DND-41 (cell line): ENCODE data around the gene ERBB4.

Source experiments
- ATAC-seq: fragments of 200-7000 bp; cut with Tn5 transposase; 3 replicates; pipeline ENCODE4 v1.9.1; 2021; ENCODE audit warnings: low read depth; ENCODE audit not compliant: insufficient read depth
- DNase-seq: peaks from one replicate; pipeline ENCODE4 v3.0.0-alpha.2; 2020
- H2AFZ ChIP-seq: 2 replicates; pipeline ENCODE4 v1.6.0; 2012; ENCODE audit warnings: low read depth, low read length
- H3K27ac ChIP-seq: 2 replicates; pipeline ENCODE4 v1.5.1; 2012; ENCODE audit warnings: low read length, inconsistent platforms
- H3K27me3 ChIP-seq: fragments of 200-600 bp; sonication (generic); 2 replicates; pipeline ENCODE4 v1.6.0; 2012; ENCODE audit warnings: low read length, mild to moderate bottlenecking, inconsistent platforms; ENCODE audit not compliant: insufficient read depth, poor library complexity
- H3K36me3 ChIP-seq: 2 replicates; pipeline ENCODE4 v1.5.1; 2012; ENCODE audit warnings: low read length, inconsistent platforms; ENCODE audit not compliant: insufficient read depth
- H3K4me1 ChIP-seq: 2 replicates; pipeline ENCODE4 v1.5.1; 2012; ENCODE audit warnings: mild to moderate bottlenecking, low read length; ENCODE audit not compliant: insufficient read depth
- H3K4me2 ChIP-seq: 2 replicates; pipeline ENCODE4 v1.6.0; 2012; ENCODE audit warnings: mild to moderate bottlenecking, moderate library complexity, low read length, inconsistent platforms; ENCODE audit not compliant: insufficient read depth
- H3K4me3 ChIP-seq, 2 experiments: fragments of 200-600 bp in 1 of 2; shearing (Covaris generic) in 1 of 2; 2 replicates each; pipeline ENCODE4 v1.5.1; 2012 to 2016; ENCODE audit warnings: inconsistent platforms in 2 of 2, low read length in 2 of 2, mild to moderate bottlenecking in 2 of 2, low read depth in 1 of 2, moderate library complexity in 1 of 2
- H3K79me2 ChIP-seq: 2 replicates; pipeline ENCODE4 v1.6.0; 2012; ENCODE audit warnings: low read length, inconsistent platforms; ENCODE audit not compliant: insufficient read depth
- H3K9ac ChIP-seq: 2 replicates; pipeline ENCODE4 v1.6.0; 2012; ENCODE audit warnings: low read depth, mild to moderate bottlenecking, inconsistent platforms, low read length, moderate library complexity
- H3K9me3 ChIP-seq: 2 replicates; pipeline ENCODE4 v1.5.1; 2012; ENCODE audit warnings: low read length, moderate library complexity, mild to moderate bottlenecking, inconsistent platforms; ENCODE audit not compliant: insufficient read depth, severe bottlenecking
- H4K20me1 ChIP-seq: 2 replicates; pipeline ENCODE4 v1.6.0; 2012; ENCODE audit warnings: low read length; ENCODE audit not compliant: insufficient read depth
- CTCF ChIP-seq: IDR thresholded peaks from 2 replicates; pipeline ENCODE4 v1.5.1; 2012; ENCODE audit warnings: borderline replicate concordance, low read length, moderate library complexity, mild to moderate bottlenecking; ENCODE audit not compliant: poor library complexity, severe bottlenecking; ENCODE audit errors: extremely low read depth
- EZH2 ChIP-seq: IDR thresholded peaks from 3 replicates; pipeline ENCODE4 v1.6.1; 2012; ENCODE audit warnings: borderline replicate concordance, low read depth, mild to moderate bottlenecking, moderate library complexity, low read length, inconsistent platforms; ENCODE audit not compliant: severe bottlenecking

ERBB4 gene

DNA sequence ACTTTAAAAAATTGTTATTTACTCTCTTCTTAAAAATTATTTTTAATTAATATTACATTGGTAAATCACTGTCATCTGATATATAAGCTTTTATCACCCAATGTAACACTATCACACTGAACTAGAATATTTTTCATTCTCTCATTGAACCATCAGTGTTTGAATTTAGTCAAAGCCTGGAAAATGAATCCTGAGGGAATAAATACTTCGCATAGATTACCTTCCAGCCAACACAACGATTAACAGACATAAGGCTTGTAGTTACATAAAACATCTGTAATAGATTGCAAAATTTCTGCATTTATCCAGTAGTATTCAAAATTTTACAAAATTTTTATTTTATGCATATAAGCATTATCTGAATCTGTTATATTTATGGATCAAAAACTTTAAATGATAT, 314.9 kb downstream of the ERBB4 start:
- no peak overlapping the region for H3K27ac ChIP-seq
- ATAC-seq (no peak), DNase-seq (no peak)
- H3K9me3 ChIP-seq = no peaks in the 10 kb centered on the region
- H4K20me1 ChIP-seq = no peaks in the 10 kb centered on the region
- H3K4me2 ChIP-seq = no peak overlapping the region
- H3K4me1 ChIP-seq = no peaks in the 10 kb centered on the region
- H3K9ac ChIP-seq = no peak overlapping the region
- no peak overlapping the region for H3K4me3 ChIP-seq
- no peaks in the 10 kb centered on the region for H3K36me3 ChIP-seq
- TF ChIP-seq CTCF = no peak
- no peak for TF ChIP-seq EZH2
- H3K27me3 ChIP-seq = no peaks in the 10 kb centered on the region
- no peak overlapping the region for H2AFZ ChIP-seq
- H3K79me2 ChIP-seq = no peaks in the 10 kb centered on the region

DNA sequence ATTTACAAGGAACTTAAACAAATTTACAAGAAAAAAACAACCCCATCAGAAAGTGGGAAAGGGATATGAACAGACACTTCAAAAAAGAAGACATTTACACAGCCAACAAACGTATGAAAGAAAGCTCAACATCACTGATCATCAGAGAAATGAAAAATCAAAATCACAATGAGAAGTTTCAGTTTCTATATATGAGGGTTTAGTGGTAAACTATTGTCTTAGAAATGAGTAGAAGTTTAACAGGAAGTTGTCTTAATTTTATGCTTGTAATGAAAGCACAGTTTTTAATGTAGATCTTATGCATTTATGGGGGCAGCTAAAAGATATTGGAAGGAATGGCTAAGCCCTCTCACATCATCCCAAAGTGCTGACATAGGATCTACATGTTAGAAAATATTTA, 325.4 kb downstream of the ERBB4 start:
- no peaks in the 10 kb centered on the region for H3K79me2 ChIP-seq
- H3K27me3 ChIP-seq = no peaks in the 10 kb centered on the region
- H3K9me3 ChIP-seq = no peaks in the 10 kb centered on the region
- TF ChIP-seq EZH2 = no peak
- H3K36me3 ChIP-seq = no peaks in the 10 kb centered on the region
- DNase-seq (no peak), ATAC-seq (no peak)
- H3K9ac ChIP-seq = no peak overlapping the region
- no peak overlapping the region for H2AFZ ChIP-seq
- no peaks in the 10 kb centered on the region for H4K20me1 ChIP-seq
- no peak overlapping the region for H3K4me3 ChIP-seq
- H3K4me2 ChIP-seq = no peak overlapping the region
- H3K27ac ChIP-seq = no peak overlapping the region
- no peaks in the 10 kb centered on the region for H3K4me1 ChIP-seq

- no peak overlapping the region for H2AFZ ChIP-seq
- no peaks in the 10 kb centered on the region for H3K9me3 ChIP-seq
- H3K4me2 ChIP-seq = no peak overlapping the region
- H3K79me2 ChIP-seq = no peaks in the 10 kb centered on the region
- H3K27ac ChIP-seq = no peak overlapping the region
- H3K27me3 ChIP-seq = no peaks in the 10 kb centered on the region
- TF ChIP-seq CTCF = no peak
- TF ChIP-seq EZH2 = no peak
- H3K9ac ChIP-seq = no peak overlapping the region
- H4K20me1 ChIP-seq = no peaks in the 10 kb centered on the region
- ATAC-seq (no peak), DNase-seq (no peak)
- H3K4me3 ChIP-seq = no peak overlapping the region
- no peaks in the 10 kb centered on the region for H3K36me3 ChIP-seq
- H3K4me1 ChIP-seq = no peaks in the 10 kb centered on the region
These were observed 330.1 kb downstream of the ERBB4 start for GRCh38 chr2:212208467-212208866.

GRCh38 chr2:212197776-212198175, 340.8 kb downstream of the ERBB4 start:
- DNase-seq = no peak
- Histone ChIP-seq H3K27me3 (no peaks in the 10 kb centered on the region), H3K79me2 (no peaks in the 10 kb centered on the region), H3K4me3 (no peak overlapping the region), H3K4me2 (no peak overlapping the region), H3K4me1 (no peaks in the 10 kb centered on the region), H3K9me3 (no peaks in the 10 kb centered on the region), H3K9ac (no peak overlapping the region), H3K27ac (no peak overlapping the region), H4K20me1 (no peaks in the 10 kb centered on the region), H2AFZ (no peak overlapping the region), H3K36me3 (no peaks in the 10 kb centered on the region)
- TF ChIP-seq EZH2 = no peak
- ATAC-seq = no peak
